Stomach (tissue), 9 donors: ENCODE data around the gene IFI27L1. TPM values are rescaled to one million over a fixed set of nuclear protein-coding genes. Genes with fewer than 3 reads are reported as not detected.

ENCODE experiments used
- DNase-seq, 2 donors: peaks; one replicate each; pipeline versions ENCODE4 v3.0.0 to v3.0.0-alpha.2; 2013 to 2019
- H3K27ac ChIP-seq, 5 donors: fragments of 200-600 bp in 4 of 5; sonication (generic) in 4 of 5; one replicate each; pipeline ENCODE4 v1.5.1; 2013 to 2019; ENCODE audit warnings: mild to moderate bottlenecking in 1 of 5, moderate library complexity in 1 of 5
- H3K27me3 ChIP-seq, 3 donors: fragments of 200-600 bp; sonication (generic); one replicate each; pipeline ENCODE4 v1.5.1; 2017 to 2019; ENCODE audit warnings: mixed run types in 1 of 3
- H3K36me3 ChIP-seq, 4 donors: fragments of 200-600 bp; sonication (generic); 1 replicate in 3 of 4; 2 replicates in 1 of 4; pipeline ENCODE4 v1.5.1; 2016 to 2019
- H3K4me1 ChIP-seq, 4 donors: fragments of 200-600 bp; sonication (generic); one replicate each; pipeline ENCODE4 v1.5.1; 2016 to 2019
- H3K4me3 ChIP-seq, 4 donors: fragments of 200-600 bp; sonication (generic) in 3 of 4; one replicate each; pipeline ENCODE4 v1.5.1; 2016 to 2019; ENCODE audit warnings: mild to moderate bottlenecking in 1 of 4
- H3K9me3 ChIP-seq, 4 donors: fragments of 200-600 bp; sonication (generic); one replicate each; pipeline ENCODE4 v1.5.1; 2016 to 2019
- EP300 ChIP-seq: sonication (generic); formaldehyde crosslinking; IDR thresholded peaks from one replicate; pipeline ENCODE4 v1.6.1; 2017; ENCODE audit warnings: antibody characterized with exemption
- POLR2A ChIP-seq, 4 donors: fragments of 450-650 bp; IDR thresholded peaks; one replicate each; pipeline ENCODE4 v1.6.1; 2016; ENCODE audit warnings: antibody characterized with exemption in 4 of 4, control low read depth in 2 of 4, mild to moderate bottlenecking in 1 of 4, moderate library complexity in 1 of 4
- POLR2AphosphoS5 ChIP-seq, 3 donors: sonication (generic); formaldehyde crosslinking; IDR thresholded peaks; one replicate each; pipeline ENCODE4 v1.6.1; 2016; ENCODE audit warnings: antibody characterized with exemption in 3 of 3
- WGBS, 5 donors: extraction: QIAGEN DNeasy Blood & Tissue Kit in 3 of 5; methylation state at CpG; one replicate each; pipeline versions ENCODE4 v1.1.5 to v1.1.7; 2013 to 2018; 5-methylcytosine and 5-hydroxymethylcytosine counted together
- intact Hi-C: fragments of 100-400 bp; cut with DNase I; formaldehyde crosslinking; loops from one replicate; pipeline ENCODE4 v1.15.1; 2023; ENCODE audit warnings: low total_unique reads
- polyA plus RNA-seq, 3 donors: library from polyadenylated mRNA; stranded (reverse); fragments of 200-250 nt; gene quantifications; one replicate each; pipeline ENCODE4 v1.2.3, GENCODE V29; 2013
- total RNA-seq, 5 donors: library from RNA; depleted of rRNA; stranded (reverse); fragments of >200 nt; gene quantifications; one replicate each; pipeline versions ENCODE4 v1.1.0 to v1.2.3, GENCODE V29; 2014 to 2016
- TF ChIP-seq, protein P1 (sequence below), 7 experiments: fragments of 450-650 bp in 4 of 7; fragments of 200-600 bp in 3 of 7; sonication (generic) in 3 of 7; IDR thresholded peaks; one replicate each; pipeline ENCODE4 v1.5.1; 2016 to 2019; ENCODE audit warnings: antibody characterized with exemption in 7 of 7, control low read depth in 2 of 7, mild to moderate bottlenecking in 1 of 7
- donor health status: healthy with polysubstance abuse.
- donor health status: Bipolar disorder and iron deficiency.
- donor health status: healthy.

The IFI27L1 gene
- total and polyA plus RNA-seq, 8 donors, result 1.6 to 33.7 (median 15.1) TPM; not detected in 1

DNA sequence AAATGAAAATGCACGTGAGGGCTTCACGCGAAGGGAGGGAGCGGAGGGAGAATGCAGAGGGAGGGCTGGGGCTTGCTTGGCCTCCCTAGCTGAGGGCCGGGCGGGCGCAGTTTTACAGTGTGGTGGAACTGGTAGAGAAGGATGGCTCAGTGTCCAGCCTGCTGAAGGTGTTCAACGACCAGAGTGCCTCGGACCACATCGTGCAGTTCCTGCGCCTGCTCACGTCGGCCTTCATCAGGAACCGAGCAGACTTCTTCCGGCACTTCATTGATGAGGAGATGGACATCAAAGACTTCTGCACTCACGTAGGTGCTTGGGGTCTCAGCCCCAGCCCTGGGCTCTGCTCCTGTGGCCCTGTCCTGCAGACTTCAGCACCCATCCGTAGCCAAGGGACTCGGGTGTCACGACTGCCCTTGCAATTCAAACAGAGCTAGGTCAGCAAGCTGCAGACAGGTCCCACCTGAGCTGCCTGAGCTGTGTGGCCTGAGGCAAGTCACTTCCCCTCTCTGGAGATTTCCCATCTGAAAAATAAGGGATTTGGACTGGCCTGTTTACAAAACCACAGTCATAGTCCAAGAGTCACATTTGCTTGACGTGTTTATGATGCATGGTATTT is 36.5 kb upstream of the IFI27L1 start:
- no peak overlapping the region for H3K27ac ChIP-seq
- no peaks in the 10 kb centered on the region for H3K27me3 ChIP-seq
- no peak overlapping the region for H3K4me3 ChIP-seq
- H3K4me1 ChIP-seq, result peaks cover 12 to 29% (median 15%) of the 10 kb centered on the region in 4 donors
- peaks cover 38 to 67% (median 63%) of the 10 kb centered on the region in 4 donors for H3K36me3 ChIP-seq
- WGBS, 5 donors, result 88 to 93% (median 90%) methylated on average over 17 to 20 of the region's 20 CpGs
- intact Hi-C loops, result no loop called here
- no peak for DNase-seq
- TF ChIP-seq EP300 (no peak), POLR2A (IDR thresholded peaks at IDR 0.05) (no peak), POLR2AphosphoS5 (IDR thresholded peaks at IDR 0.05) (no peak)
- TF ChIP-seq, protein P1, sequence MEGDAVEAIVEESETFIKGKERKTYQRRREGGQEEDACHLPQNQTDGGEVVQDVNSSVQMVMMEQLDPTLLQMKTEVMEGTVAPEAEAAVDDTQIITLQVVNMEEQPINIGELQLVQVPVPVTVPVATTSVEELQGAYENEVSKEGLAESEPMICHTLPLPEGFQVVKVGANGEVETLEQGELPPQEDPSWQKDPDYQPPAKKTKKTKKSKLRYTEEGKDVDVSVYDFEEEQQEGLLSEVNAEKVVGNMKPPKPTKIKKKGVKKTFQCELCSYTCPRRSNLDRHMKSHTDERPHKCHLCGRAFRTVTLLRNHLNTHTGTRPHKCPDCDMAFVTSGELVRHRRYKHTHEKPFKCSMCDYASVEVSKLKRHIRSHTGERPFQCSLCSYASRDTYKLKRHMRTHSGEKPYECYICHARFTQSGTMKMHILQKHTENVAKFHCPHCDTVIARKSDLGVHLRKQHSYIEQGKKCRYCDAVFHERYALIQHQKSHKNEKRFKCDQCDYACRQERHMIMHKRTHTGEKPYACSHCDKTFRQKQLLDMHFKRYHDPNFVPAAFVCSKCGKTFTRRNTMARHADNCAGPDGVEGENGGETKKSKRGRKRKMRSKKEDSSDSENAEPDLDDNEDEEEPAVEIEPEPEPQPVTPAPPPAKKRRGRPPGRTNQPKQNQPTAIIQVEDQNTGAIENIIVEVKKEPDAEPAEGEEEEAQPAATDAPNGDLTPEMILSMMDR (IDR thresholded peaks at IDR 0.05), result no peak
- H3K9me3 ChIP-seq, result no peaks in the 10 kb centered on the region

DNA sequence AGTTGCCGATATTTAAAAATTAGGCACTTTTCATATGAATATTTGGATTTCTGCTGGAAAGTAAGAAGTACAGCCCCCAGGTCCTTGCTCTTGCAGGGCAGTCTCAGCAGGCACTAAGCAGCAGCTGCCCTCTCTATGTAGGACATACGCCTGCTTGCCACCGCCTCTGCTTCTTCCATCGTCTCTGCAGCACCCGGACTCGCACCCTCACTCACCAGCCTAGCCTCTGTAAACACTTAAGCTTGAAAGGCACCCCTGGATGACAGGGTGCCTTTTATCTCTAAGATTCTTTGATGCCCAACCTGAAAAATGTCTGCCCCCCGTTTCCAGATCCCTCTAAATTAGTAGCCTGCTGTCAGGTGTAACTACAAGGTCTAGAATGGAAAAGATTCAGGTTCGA is 36.0 kb upstream of the IFI27L1 start:
- intact Hi-C loops, result no loop called here
- no peak for DNase-seq
- H3K9me3 ChIP-seq, result no peaks in the 10 kb centered on the region
- H3K36me3 ChIP-seq, result peaks cover 43 to 70% (median 66%) of the 10 kb centered on the region in 4 donors
- WGBS, 5 donors, result 86 to 92% (median 91%) methylated on average over 8 of the region's 8 CpGs
- peaks cover 12 to 30% (median 15%) of the 10 kb centered on the region in 4 donors for H3K4me1 ChIP-seq
- no peak overlapping the region for H3K27ac ChIP-seq
- TF ChIP-seq EP300, result no peak
- TF ChIP-seq POLR2A (IDR thresholded peaks at IDR 0.05), result no peak
- no peak for TF ChIP-seq POLR2AphosphoS5 (IDR thresholded peaks at IDR 0.05)
- TF ChIP-seq, protein P1 (IDR thresholded peaks at IDR 0.05), result no peak
- no peaks in the 10 kb centered on the region for H3K27me3 ChIP-seq
- no peak overlapping the region for H3K4me3 ChIP-seq

DNA sequence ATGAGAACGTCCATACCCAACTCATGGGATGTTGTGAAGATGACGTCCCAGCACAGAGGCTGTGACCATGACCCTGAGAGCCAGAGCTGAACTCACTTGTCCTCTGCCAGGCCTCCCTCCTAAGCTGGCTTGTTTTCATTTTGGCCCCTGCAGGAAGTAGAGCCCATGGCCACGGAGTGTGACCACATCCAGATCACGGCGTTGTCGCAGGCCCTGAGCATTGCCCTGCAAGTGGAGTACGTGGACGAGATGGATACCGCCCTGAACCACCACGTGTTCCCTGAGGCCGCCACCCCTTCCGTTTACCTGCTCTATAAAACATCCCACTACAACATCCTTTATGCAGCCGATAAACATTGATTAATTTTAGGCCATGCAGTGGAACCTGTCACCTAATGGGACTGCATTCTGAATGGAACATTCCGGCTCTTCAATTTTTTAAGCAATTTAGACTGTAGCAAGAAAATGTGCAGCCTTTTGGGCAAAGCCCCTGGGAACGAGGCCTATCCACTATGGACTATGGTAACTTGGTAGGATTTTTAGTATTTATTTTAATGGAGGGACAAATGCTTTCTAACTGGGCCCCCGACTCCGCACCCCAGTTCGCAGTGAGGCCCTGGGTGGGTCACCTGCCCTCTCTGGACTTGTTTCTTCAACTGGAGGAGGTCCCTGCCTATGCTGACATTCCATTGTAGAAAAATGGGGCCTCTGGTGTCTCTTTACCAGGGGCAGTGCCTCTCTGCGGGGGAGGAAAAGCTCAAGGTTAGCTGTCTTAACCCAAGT is 35.4 kb upstream of the IFI27L1 start:
- Histone ChIP-seq H3K27me3 (no peaks in the 10 kb centered on the region), H3K9me3 (no peaks in the 10 kb centered on the region), H3K4me3 (no peak overlapping the region), H3K4me1 (peaks cover 12 to 30% (median 15%) of the 10 kb centered on the region in 4 donors), H3K36me3 (peaks cover 49 to 77% (median 73%) of the 10 kb centered on the region in 4 donors), H3K27ac (no peak overlapping the region)
- intact Hi-C loops, result no loop called here
- WGBS, 5 donors, result 85 to 90% (median 88%) methylated on average over 19 of the region's 19 CpGs
- no peak for DNase-seq
- TF ChIP-seq, protein P1 (IDR thresholded peaks at IDR 0.05), result no peak
- no peak for TF ChIP-seq POLR2A (IDR thresholded peaks at IDR 0.05)
- TF ChIP-seq EP300, result no peak
- no peak for TF ChIP-seq POLR2AphosphoS5 (IDR thresholded peaks at IDR 0.05)

DNA sequence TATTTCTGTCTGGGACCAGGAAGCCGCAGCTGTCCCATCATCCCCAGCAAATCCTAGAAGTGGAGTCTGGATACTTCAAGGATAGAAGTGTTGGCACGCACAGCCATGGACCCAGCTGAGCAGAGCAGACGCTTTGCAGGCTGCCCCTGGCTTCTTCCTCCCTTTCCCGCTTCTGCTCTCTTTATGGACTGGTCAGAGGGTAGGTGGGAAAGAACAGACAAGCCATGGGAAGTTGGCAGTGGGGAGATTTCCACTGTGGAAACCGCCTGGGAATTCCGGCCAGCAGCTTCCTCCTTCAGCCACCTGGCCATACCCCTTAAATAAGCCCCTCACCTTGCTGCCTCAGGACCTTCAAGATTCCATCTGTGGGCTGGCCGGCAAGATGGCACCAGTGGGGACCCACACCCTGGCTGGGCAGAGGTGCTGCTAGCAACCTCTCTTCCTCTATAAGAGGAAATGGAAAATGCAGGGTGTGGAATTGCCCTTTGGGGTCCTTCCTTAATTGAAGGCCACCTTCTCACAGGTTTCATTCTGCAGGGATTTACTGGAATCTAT is 34.3 kb upstream of the IFI27L1 start:
- H3K36me3 ChIP-seq, result peaks cover 58 to 87% (median 83%) of the 10 kb centered on the region in 4 donors
- TF ChIP-seq POLR2AphosphoS5 (IDR thresholded peaks at IDR 0.05) (no peak), EP300 (no peak), POLR2A (IDR thresholded peaks at IDR 0.05) (no peak)
- TF ChIP-seq, protein P1 (IDR thresholded peaks at IDR 0.05), result no peak
- H3K4me3 ChIP-seq, result no peak overlapping the region
- intact Hi-C loops, result no loop called here
- H3K27me3 ChIP-seq, result no peaks in the 10 kb centered on the region
- no peak overlapping the region for H3K27ac ChIP-seq
- DNase-seq, result no peak
- no peaks in the 10 kb centered on the region for H3K9me3 ChIP-seq
- H3K4me1 ChIP-seq, result peaks cover 7 to 32% (median 16%) of the 10 kb centered on the region in 4 donors
- WGBS, 5 donors, result 71 to 89% (median 83%) methylated on average over 6 to 7 of the region's 7 CpGs
